NCI-H524 treated with DMSO at 0.1 percent for 48 hours (cell line): ENCODE data around the gene MORC2.
A peak's percentile ranks its signal among the peaks of the same experiment; 100 is the strongest.

Experiments
- DNase-seq: peaks from one replicate; lab custom pipeline; 2025; lab: John Stamatoyannopoulos, UW

The MORC2 gene

DNA sequence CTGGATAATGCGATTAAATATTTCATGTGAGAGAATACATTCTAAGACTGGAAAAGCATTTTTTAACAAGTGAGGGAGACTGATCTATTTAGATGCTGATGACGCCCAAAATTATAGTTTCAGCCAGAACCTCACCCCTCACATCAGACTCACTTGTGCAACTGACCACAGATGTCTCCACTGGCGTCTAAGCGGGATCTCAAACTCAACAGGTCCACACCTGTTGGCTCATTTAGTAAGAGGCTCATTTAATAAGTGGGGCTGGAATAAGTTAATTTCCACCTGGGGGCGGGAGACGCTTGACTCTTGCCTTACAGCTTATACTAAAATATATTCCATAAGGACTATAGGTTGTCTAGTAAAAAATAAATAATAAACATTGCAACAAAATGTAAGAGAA is 47.5 kb downstream of the MORC2 start:
- peak; percentile 15 for DNase-seq

GRCh38 chr22:30920407-30920806 is 48.2 kb downstream of the MORC2 start:
- DNase-seq, result peak; percentile 3

DNA sequence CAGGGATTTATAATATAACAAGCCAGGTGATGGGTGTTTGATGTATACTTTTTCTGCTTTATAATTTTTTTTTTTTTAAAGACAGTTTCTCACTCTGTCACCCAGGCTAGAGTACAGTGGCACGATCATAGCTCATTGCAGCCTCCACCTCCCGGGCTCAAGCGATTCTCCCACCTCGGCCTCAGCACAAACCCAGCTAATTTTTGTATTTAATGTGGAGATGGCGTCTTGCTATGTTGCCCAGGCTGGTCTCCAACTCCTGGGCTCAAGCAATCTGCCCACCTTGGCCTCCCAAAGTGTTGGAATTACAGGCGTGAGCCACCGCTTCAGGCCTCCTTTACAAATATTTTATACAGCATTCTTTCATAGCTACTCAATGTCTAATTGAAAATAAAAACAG is 48.6 kb downstream of the MORC2 start:
- no peak for DNase-seq

GRCh38 chr22:30918761-30919160 is 49.8 kb downstream of the MORC2 start:
- DNase-seq, result no peak

- no peak for DNase-seq
Observed at GRCh38 chr22:30910358-30910757, 58.2 kb downstream of the MORC2 start.

GRCh38 chr22:30909306-30909705 is 59.3 kb downstream of the MORC2 start:
- no peak for DNase-seq

- DNase-seq, result no peak
Observed at GRCh38 chr22:30908051-30908461, 60.5 kb downstream of the MORC2 start.

DNA sequence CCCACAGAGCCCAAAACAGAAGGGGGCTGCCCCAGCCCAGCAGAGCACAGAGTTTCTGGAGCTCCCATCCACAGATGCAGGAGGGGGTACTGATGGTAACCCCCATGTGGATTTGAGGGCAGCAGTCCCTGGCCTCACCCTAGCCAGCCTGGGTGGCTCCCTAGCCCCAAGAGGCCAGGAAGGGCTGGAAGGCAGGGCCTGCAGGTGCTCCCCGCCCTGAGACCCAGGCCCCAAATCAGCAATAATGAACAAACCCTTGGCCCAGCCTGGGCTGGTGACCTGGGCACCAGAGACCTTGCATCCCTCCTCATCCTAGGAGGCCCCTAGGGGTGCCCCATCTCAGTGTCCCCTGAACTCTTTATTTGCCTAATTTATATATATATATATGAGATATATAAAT is 61.6 kb downstream of the MORC2 start:
- no peak for DNase-seq

DNA sequence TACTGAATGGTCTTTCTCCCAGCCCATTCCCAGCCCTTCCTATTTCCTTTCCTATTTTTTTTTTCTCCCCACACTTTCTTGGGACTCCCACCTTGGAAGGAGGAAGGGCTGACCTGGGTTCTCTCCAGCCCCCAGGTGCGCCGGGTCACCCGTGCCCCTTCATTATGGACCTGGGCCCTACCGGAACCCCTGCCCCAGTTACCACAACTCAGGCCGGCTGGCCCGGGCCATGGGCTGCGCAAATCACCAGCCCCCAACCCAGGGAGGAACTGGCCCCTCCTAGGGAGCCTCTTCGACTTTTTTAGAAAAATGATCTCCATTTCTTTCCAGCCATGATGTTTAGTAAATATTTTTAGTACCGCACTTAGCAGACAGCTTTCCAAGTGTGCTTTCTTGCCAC is 62.2 kb downstream of the MORC2 start:
- DNase-seq, result no peak

- DNase-seq, result no peak
Observed at GRCh38 chr22:30905696-30906341, 62.8 kb downstream of the MORC2 start.

DNA sequence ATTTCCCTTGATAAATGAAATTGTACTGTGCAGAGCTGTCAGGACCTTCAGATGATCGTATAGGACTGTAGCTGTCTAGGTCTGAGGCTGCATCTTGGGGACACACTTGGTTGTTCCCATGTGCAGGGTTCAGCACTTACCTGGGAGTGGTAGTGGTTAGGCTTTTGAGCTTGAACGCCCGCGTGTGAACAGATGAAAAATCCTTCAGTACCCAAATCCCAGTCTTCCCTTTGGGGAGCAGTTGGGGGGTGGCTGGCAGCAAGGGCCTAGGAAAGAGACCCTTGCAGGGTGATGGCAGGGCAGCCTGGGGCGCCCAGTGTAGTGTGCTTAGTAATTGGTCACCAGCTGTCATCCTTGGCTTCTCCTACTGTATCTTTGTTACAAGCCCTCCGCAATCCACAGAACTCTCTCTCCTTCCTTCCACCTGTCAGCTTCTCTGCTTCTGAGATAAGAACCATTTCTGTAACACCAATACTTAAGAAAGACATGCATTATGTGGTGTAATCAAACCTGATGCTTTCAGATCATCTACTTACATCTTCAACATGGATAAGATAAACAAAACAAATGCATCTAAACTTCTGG is 64.6 kb downstream of the MORC2 start:
- DNase-seq, result no peak

GRCh38 chr22:30902496-30903357 is 65.8 kb downstream of the MORC2 start:
- DNase-seq, result no peak

GRCh38 chr22:30894371-30894740 is 74.2 kb downstream of the MORC2 start:
- no peak for DNase-seq

DNA sequence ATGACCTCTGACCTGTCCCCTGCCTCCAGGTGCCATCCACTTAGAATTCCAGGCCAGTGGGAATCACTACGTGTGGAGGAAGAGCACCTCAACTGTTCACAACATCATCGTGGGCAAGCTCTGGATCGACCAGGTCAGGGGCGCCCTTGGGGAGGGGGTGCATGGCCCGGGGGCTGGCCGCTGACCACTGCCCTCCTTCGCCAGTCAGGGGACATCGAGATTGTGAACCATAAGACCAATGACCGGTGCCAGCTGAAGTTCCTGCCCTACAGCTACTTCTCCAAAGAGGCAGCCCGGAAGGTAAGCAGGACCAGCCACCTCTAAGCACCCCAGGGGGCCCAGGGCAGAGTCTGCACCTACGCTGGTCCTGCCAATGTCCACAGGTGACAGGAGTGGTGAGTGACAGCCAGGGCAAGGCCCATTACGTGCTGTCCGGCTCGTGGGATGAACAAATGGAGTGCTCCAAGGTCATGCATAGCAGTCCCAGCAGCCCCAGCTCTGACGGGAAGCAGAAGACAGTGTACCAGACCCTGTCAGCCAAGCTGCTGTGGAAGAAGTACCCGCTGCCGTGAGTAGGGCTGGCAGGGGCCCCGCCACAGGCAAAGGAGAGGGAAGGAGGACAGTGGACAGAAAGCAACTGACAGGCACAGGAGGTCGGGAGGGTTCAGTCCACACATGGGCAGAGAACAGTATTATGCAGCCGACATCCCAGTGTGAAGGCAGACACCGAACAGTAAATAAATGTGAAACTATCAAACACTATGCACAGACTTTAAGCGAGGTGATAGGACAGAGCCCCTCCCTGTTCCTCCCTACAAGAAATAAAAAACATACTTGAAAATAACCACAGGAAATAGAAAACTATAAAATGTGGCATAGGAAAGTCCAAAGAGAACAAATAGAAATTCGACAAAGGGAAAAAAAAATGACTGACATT is 74.9 kb downstream of the MORC2 start:
- DNase-seq, result no peak

DNA sequence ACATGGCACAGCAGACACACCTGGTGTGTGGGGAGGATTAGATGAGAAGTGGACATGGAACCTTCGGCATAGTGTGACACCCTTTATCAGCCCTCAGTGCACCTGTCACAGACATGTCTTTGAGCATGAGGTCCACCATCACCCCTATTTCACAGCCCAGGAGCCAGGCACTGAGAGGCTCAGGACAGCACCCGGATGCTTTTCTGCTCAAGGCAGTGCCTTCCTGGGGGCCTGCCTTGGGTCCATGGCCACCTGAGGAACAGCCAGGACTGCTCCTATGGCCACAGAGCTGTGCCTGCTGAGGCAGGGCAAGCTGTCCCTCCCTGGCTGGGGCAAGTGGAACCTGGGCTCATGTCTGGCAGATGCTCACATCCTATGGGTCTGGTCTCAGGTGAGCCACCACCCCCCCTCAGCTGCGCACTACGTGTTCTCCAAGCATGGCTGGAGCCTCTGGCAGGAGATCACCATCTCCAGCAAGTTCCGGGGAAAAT is 75.8 kb downstream of the MORC2 start:
- no peak for DNase-seq

- no peak for DNase-seq
Observed at GRCh38 chr22:30892286-30892685, 76.3 kb downstream of the MORC2 start.

DNA sequence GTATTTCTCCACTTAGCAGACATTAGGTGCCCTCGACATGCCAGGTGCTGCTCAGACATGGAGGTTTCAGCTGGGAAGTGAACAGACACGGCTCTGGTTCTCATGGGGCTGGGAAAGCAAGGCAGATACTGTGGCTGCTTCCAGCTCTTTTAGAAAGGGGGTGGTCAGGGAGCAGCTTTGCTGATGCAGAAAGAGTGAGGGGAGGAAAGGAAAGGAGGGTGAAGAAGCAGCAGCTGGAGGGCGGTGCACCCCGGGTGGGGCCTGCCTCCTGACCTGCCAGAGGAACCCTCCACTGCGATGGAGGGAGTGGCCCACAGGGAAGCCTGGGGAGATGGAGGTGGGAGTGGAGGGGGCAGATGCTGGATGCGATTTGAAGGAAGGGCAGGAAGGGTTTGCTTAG is 76.8 kb downstream of the MORC2 start:
- DNase-seq, result no peak

GRCh38 chr22:30891443-30891755 is 77.2 kb downstream of the MORC2 start:
- no peak for DNase-seq

DNA sequence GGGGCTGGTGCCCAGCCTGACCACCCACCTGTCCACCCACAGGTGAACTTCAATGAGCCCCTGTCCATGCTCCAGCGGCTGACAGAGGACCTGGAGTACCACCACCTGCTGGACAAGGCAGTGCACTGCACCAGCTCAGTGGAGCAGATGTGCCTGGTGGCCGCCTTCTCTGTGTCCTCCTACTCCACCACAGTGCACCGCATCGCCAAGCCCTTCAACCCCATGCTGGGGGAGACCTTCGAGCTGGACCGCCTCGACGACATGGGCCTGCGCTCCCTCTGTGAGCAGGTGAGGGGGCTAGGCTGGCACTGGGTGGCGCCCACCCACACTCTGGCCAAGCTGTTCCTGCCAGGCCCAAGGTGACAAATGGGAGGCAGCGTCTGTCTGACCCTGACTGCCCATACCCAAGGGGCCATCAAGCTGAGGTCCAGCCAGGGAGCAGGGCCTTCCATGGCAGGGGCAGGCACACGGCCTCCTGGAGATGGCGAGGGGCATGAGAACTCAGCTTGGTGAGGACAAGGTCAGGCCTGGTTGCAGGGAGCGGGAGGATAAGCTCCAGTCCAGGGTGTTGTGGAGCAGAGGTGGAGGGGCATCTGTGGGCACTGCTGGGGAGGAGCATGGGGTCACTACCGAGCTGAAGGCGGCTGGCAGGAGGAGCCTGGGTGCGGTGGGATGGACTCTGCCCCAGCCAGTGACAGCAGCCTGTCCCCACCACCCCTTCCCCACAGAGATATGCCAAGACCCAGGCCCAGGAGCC is 77.7 kb downstream of the MORC2 start:
- no peak for DNase-seq

DNA sequence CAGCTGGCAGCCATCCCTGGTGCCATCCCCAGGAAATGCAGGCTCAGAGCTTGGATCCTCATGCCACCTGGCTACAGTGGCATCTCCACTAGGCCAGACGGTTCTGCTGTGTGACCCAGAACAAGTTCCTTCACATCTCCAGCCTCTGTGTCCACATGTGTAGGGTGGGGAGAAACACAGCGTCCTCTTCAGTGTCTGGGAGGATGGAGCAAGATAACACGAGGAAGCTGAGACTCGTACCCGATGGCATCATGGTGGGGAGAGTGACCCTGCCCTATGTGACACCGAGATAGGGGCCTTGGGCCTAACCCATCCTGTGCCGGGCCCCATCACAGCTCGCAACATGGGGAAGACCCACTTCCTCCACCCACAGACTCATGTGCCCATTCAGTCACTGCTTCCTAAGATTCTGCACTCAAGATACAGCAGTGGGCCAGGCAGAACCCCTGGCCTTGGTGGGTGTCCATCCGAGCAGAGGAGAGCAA is 78.5 kb downstream of the MORC2 start:
- DNase-seq, result no peak

- no peak for DNase-seq
Observed at GRCh38 chr22:30889268-30889995, 79.1 kb downstream of the MORC2 start.
